Mucosa of gallbladder (tissue), 1 donor: ENCODE measurements around the gene PHTF1. TPM values are rescaled to one million over a fixed set of nuclear protein-coding genes. Genes with fewer than 3 reads are reported as not detected.
A peak's percentile ranks its signal among the peaks of the same experiment; 100 is the strongest.
"Not testable (repeated sequence)": the region's sequence is repeated elsewhere in the genome, so short reads cannot be mapped to it uniquely, and the experiment has no call there.

Experiments
- DNase-seq: peaks from one replicate; pipeline ENCODE4 v3.0.0-alpha.2; 2020; ENCODE audit warnings: low spot score
- total RNA-seq: library from RNA; stranded (reverse); gene quantifications from one replicate; pipeline ENCODE4 v1.2.1, GENCODE V29; 2021
- donor health status: DM: no; HTN: no; CAD: no.

PHTF1 gene
- total RNA-seq, 1 donor from 2014 or later: 27.1 TPM

- DNase-seq: no peak
Measured at GRCh38 chr1:113779542-113779941, 20.3 kb upstream of the PHTF1 start.

GRCh38 chr1:113777561-113777960 lies 18.3 kb upstream of the PHTF1 start:
- DNase-seq: no peak

- no peak for DNase-seq
Measured at GRCh38 chr1:113770031-113770430, 10.7 kb upstream of the PHTF1 start.

GRCh38 chr1:113769601-113769970 lies 10.3 kb upstream of the PHTF1 start:
- no peak for DNase-seq

- DNase-seq: no peak
Measured at GRCh38 chr1:113768916-113769600, 9.8 kb upstream of the PHTF1 start.

GRCh38 chr1:113765306-113766230 lies 6.3 kb upstream of the PHTF1 start:
- DNase-seq: no peak

- DNase-seq: no peak
Measured at GRCh38 chr1:113763661-113764060, 4.4 kb upstream of the PHTF1 start.

- DNase-seq: no peak
Measured at GRCh38 chr1:113761937-113762336, 2.7 kb upstream of the PHTF1 start.

- no peak for DNase-seq
Measured at GRCh38 chr1:113760102-113761080, 1.1 kb upstream of the PHTF1 start.

- DNase-seq: peak; percentile 49
Measured at GRCh38 chr1:113758631-113759332, 504 bp downstream of the PHTF1 start.

GRCh38 chr1:113756461-113756860 lies 2.8 kb downstream of the PHTF1 start:
- no peak for DNase-seq

GRCh38 chr1:113753333-113753732 lies 6.0 kb downstream of the PHTF1 start:
- DNase-seq: not testable (repeated sequence)

- no peak for DNase-seq
Measured at GRCh38 chr1:113751516-113751915, 7.8 kb downstream of the PHTF1 start.

GRCh38 chr1:113751114-113751513 lies 8.2 kb downstream of the PHTF1 start:
- no peak for DNase-seq

- DNase-seq: no peak
Measured at GRCh38 chr1:113749402-113749801, 9.9 kb downstream of the PHTF1 start.

- DNase-seq: no peak
Measured at GRCh38 chr1:113747376-113747775, 11.9 kb downstream of the PHTF1 start.

GRCh38 chr1:113745425-113745824 lies 13.9 kb downstream of the PHTF1 start:
- DNase-seq: no peak

- DNase-seq: no peak
Measured at GRCh38 chr1:113744114-113744513, 15.2 kb downstream of the PHTF1 start.

- DNase-seq: no peak
Measured at GRCh38 chr1:113742515-113742914, 16.8 kb downstream of the PHTF1 start.

- no peak for DNase-seq
Measured at GRCh38 chr1:113734357-113735055, 24.8 kb downstream of the PHTF1 start.

GRCh38 chr1:113732802-113733201 lies 26.5 kb downstream of the PHTF1 start:
- DNase-seq: no peak
